Uterus (tissue), 4 donors: ENCODE data around the gene CLIC1. TPM values are rescaled to one million over a fixed set of nuclear protein-coding genes. Genes with fewer than 3 reads are reported as not detected.

Experiments
- DNase-seq, 2 donors: peaks; one replicate each; pipeline ENCODE4 v3.0.0-alpha.2; 2019 to 2020
- H3K27ac ChIP-seq, 2 donors: fragments of 200-600 bp; sonication (generic); 1 replicate in 1 of 2; 2 replicates in 1 of 2; pipeline ENCODE4 v1.5.1; 2016 to 2018
- H3K27me3 ChIP-seq, 2 donors: fragments of 200-600 bp; sonication (generic); one replicate each; pipeline ENCODE4 v1.5.1; 2018 to 2019; ENCODE audit warnings: control low read depth in 1 of 2
- H3K36me3 ChIP-seq, 2 donors: fragments of 200-600 bp; sonication (generic); one replicate each; pipeline ENCODE4 v1.5.1; 2019; ENCODE audit warnings: control low read depth in 1 of 2
- H3K4me1 ChIP-seq, 2 donors: fragments of 200-600 bp; sonication (generic); one replicate each; pipeline ENCODE4 v1.5.1; 2018 to 2019; ENCODE audit warnings: control low read depth in 1 of 2
- H3K4me3 ChIP-seq, 2 donors: fragments of 200-600 bp; sonication (generic); 1 replicate in 1 of 2; 2 replicates in 1 of 2; pipeline ENCODE4 v1.5.1; 2018 to 2019; ENCODE audit warnings: mild to moderate bottlenecking in 1 of 2
- H3K9me3 ChIP-seq, 2 donors: fragments of 200-600 bp; sonication (generic); one replicate each; pipeline ENCODE4 v1.5.1; 2019; ENCODE audit warnings: control low read depth in 1 of 2
- POLR2A ChIP-seq, 2 donors: fragments of 450-650 bp; IDR thresholded peaks; one replicate each; pipeline ENCODE4 v1.6.1; 2016; ENCODE audit warnings: antibody characterized with exemption in 2 of 2, mild to moderate bottlenecking in 1 of 2, moderate library complexity in 1 of 2
- intact Hi-C: fragments of 100-400 bp; cut with DNase I; formaldehyde crosslinking; loops from one replicate; pipeline ENCODE4 v1.15.1; 2023; ENCODE audit warnings: low total_unique reads
- total RNA-seq, 4 donors: library from RNA; depleted of rRNA in 3 of 4; stranded (reverse); fragments of >200 nt in 3 of 4; gene quantifications; one replicate each; pipeline versions ENCODE4 v1.1.0 to v1.2.4, GENCODE V29; 2014 to 2023
- TF ChIP-seq, protein P1 (sequence below), 4 experiments: fragments of 200-600 bp in 2 of 4; fragments of 450-650 bp in 2 of 4; sonication (generic) in 2 of 4; IDR thresholded peaks; one replicate each; pipeline ENCODE4 v1.5.1; 2016 to 2019; ENCODE audit warnings: antibody characterized with exemption in 4 of 4, mild to moderate bottlenecking in 2 of 4, moderate library complexity in 1 of 4
- donor health status: DM: yes; HTN: yes; CAD: no.

Gene CLIC1
- total RNA-seq, 4 donors from 2014 or later, result 173 to 328 (median 216) TPM

DNA sequence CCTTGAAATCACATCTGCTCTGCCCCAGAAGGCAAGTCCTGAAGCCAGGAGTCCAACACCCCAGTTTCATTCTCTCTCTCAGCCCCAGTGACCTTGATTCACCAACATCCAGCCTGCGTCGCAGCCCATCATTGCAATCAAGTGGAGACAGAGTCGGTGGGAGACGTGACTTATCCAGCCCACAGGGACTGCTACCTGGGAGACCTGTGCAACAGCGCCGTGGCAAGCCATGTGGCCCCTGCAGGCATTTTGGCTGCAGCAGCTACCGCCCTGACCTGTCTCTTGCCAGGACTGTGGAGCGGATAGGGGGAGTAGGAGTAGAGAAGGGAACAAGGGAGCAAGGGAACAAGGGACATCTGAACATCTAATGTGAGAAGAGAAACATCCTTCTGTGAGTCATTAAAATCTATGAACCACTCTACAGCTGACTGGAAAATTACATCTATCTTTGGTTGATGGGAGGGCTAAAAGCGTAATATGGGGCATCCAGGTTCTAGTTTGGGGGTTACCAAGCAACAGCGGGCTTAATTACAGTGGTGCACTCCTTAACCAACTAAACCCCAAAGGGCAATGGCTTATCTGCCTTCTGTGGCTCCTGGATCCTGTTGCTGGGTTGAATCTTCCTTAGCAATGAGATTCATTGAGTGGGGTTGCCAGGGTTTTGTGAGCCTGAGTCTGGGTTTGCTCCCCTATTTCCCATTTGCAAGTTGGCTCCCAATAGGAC is 18.7 kb downstream of the CLIC1 start:
- no peak overlapping the region for H3K27ac ChIP-seq
- H3K4me1 ChIP-seq, result no peaks in the 10 kb centered on the region
- TF ChIP-seq POLR2A (IDR thresholded peaks at IDR 0.05), result no peak
- TF ChIP-seq, protein P1, sequence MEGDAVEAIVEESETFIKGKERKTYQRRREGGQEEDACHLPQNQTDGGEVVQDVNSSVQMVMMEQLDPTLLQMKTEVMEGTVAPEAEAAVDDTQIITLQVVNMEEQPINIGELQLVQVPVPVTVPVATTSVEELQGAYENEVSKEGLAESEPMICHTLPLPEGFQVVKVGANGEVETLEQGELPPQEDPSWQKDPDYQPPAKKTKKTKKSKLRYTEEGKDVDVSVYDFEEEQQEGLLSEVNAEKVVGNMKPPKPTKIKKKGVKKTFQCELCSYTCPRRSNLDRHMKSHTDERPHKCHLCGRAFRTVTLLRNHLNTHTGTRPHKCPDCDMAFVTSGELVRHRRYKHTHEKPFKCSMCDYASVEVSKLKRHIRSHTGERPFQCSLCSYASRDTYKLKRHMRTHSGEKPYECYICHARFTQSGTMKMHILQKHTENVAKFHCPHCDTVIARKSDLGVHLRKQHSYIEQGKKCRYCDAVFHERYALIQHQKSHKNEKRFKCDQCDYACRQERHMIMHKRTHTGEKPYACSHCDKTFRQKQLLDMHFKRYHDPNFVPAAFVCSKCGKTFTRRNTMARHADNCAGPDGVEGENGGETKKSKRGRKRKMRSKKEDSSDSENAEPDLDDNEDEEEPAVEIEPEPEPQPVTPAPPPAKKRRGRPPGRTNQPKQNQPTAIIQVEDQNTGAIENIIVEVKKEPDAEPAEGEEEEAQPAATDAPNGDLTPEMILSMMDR (IDR thresholded peaks at IDR 0.05), result no peak
- intact Hi-C loops, result no loop called here
- no peaks in the 10 kb centered on the region for H3K9me3 ChIP-seq
- DNase-seq, result no peak
- no peaks in the 10 kb centered on the region for H3K27me3 ChIP-seq
- no peak overlapping the region for H3K4me3 ChIP-seq
- no peaks in the 10 kb centered on the region for H3K36me3 ChIP-seq

DNA sequence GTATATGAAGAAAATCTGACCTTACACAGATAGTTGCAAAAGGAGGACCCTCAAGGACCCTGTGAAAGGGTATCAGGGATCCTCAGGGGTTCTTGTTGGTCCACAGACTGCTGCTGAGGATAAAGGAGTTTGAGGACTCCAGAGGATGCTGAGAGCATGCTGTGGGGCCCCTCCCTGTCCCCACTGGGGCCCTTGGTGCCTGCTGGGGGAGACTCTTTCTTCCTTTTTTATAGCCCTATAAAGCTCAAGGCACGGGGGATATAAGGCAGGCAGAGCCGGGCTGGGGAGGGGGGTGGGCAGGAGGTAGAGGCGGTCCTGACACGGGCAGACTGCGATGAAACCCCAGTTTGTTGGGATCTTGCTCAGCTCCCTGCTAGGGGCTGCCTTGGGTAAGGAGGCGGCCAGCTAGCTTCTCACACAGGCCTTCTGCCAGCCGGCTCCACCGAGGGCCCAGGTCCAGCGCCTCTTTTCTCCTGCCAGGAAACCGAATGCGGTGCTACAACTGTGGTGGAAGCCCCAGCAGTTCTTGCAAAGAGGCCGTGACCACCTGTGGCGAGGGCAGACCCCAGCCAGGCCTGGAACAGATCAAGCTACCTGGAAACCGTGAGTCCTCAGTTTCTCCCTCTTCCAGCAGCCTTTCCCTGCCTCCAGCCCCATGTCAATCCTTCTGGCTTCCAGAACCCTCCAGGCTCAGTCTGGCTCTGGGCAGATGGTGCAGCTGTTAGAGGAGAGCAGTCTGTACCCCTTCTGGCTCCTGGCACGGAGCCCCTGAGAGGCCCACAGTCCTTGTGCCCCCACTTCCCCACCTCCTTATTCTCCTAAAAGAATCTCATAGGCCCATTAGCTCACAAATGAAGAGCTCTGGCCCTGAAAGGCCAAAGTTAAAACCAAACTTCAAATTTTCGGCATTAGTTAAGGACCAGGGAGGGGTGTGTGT is 21.0 kb downstream of the CLIC1 start, which contains the start of gene LY6G6D:
TSS of gene LY6G6D (plus strand) at position 327 of the 937 bp plus-strand sequence. CDS start at position 335, 8 bp downstream.
- no peak for TF ChIP-seq POLR2A (IDR thresholded peaks at IDR 0.05)
- TF ChIP-seq, protein P1 (IDR thresholded peaks at IDR 0.05), result no peak
- H3K4me1 ChIP-seq, result no peaks in the 10 kb centered on the region
- no peaks in the 10 kb centered on the region for H3K36me3 ChIP-seq
- no peak for DNase-seq
- no peak within 1 kb of the TSS for H3K4me3 ChIP-seq
- H3K27me3 ChIP-seq, result no peaks in the 10 kb centered on the region
- intact Hi-C loops, result no loop called here
- H3K9me3 ChIP-seq, result no peaks in the 10 kb centered on the region
- no peak within 1 kb of the TSS for H3K27ac ChIP-seq

DNA sequence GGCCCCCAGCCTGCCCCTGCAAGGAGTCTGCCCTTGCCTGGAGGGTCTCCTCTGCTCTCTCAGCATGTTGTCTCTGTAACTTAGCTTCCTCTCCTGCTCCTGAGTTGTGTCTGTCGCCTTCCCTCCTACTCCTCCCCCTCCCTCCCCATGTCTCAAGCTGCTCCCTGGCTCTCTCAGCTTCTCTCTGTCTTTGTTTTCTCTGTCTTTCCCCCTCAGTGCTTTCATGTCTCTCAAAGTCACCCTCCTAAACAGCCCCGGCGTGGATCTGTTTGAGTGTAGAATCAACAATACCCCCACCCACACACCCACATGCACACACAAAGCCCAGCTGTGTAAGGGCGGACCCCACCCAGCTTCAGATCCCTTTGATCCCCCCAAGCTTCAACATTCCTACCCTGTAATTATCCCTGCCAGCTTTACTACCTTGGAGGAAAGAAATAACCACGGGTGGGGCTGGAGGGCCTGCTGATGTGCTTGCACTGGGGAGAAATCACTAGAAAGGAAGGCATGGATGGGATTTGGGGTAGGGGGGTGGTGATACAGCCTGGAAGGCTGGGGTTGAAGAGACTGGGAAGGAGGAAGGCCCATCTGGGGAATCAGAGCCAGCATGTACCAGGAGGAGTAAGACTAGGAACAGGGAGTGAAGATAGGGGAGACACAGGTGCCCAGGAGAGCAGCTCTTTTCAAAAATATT is 22.2 kb downstream of the CLIC1 start:
- H3K9me3 ChIP-seq, result no peaks in the 10 kb centered on the region
- intact Hi-C loops, result no loop called here
- no peak overlapping the region for H3K4me3 ChIP-seq
- no peak overlapping the region for H3K27ac ChIP-seq
- H3K27me3 ChIP-seq, result no peaks in the 10 kb centered on the region
- H3K4me1 ChIP-seq, result no peaks in the 10 kb centered on the region
- no peak for DNase-seq
- no peaks in the 10 kb centered on the region for H3K36me3 ChIP-seq
- TF ChIP-seq, protein P1 (IDR thresholded peaks at IDR 0.05), result no peak
- no peak for TF ChIP-seq POLR2A (IDR thresholded peaks at IDR 0.05)

DNA sequence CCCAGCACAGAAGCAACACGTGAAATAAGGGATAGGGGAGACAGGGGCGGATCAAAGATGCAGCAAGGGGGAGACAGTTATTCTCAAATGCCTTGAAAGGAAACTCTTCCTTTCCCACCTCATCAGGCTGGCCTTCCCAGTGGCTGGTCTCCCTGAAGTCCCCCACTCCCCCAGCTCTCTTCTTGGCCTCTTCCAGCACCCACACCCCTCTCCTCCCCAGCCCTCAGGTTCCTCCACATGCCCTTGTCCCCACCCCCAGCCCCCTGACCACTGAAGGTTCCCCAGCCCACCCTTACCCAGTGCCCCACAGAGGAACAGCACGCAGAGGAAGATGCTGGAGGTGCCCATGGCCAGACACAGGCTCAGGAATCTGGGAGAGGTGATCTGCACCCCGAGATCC is 22.9 kb downstream of the CLIC1 start:
- no peaks in the 10 kb centered on the region for H3K36me3 ChIP-seq
- DNase-seq, result no peak
- H3K4me1 ChIP-seq, result no peaks in the 10 kb centered on the region
- TF ChIP-seq, protein P1 (IDR thresholded peaks at IDR 0.05), result no peak
- TF ChIP-seq POLR2A (IDR thresholded peaks at IDR 0.05), result no peak
- H3K27ac ChIP-seq, result no peak overlapping the region
- intact Hi-C loops, result no loop called here
- H3K9me3 ChIP-seq, result no peaks in the 10 kb centered on the region
- H3K27me3 ChIP-seq, result no peaks in the 10 kb centered on the region
- H3K4me3 ChIP-seq, result no peak overlapping the region
